ENCODE measurements around the gene CCR8.
"Not testable (repeated sequence)": the region's sequence is repeated elsewhere in the genome, so short reads cannot be mapped to it uniquely, and the experiment has no call there.

CCR8 gene

GRCh38 chr3:39351134-39351533 lies 21.6 kb downstream of the CCR8 start:
- not testable (repeated sequence) for DNase-seq

- not testable (repeated sequence) for DNase-seq
These were observed 23.8 kb downstream of the CCR8 start for GRCh38 chr3:39353168-39353927.

- DNase-seq, result no peak
These were observed 28.8 kb downstream of the CCR8 start for GRCh38 chr3:39358333-39358732.

GRCh38 chr3:39361252-39361927 lies 31.9 kb downstream of the CCR8 start:
- DNase-seq, result peak; percentile 44

GRCh38 chr3:39362192-39362591 lies 32.7 kb downstream of the CCR8 start:
- DNase-seq, result no peak

- no peak for DNase-seq
These were observed 33.3 kb downstream of the CCR8 start for GRCh38 chr3:39362812-39363211.

- not testable (repeated sequence) for DNase-seq
These were observed 40.9 kb downstream of the CCR8 start for GRCh38 chr3:39370450-39370849.

GRCh38 chr3:39372833-39373232 lies 43.3 kb downstream of the CCR8 start:
- no peak for DNase-seq

GRCh38 chr3:39376959-39377634 lies 47.6 kb downstream of the CCR8 start:
- DNase-seq, result no peak

GRCh38 chr3:39378088-39378487 lies 48.6 kb downstream of the CCR8 start:
- DNase-seq, result peak; percentile 67

- no peak for DNase-seq
These were observed 49.7 kb downstream of the CCR8 start for GRCh38 chr3:39378957-39379777.

- DNase-seq, result no peak
These were observed 50.3 kb downstream of the CCR8 start for GRCh38 chr3:39379778-39380155.

- DNase-seq, result no peak
These were observed 51.9 kb downstream of the CCR8 start for GRCh38 chr3:39381432-39381831.
